ENCODE results near the gene ZNF672. TPM values are rescaled to one million over a fixed set of nuclear protein-coding genes. Genes with fewer than 3 reads are reported as not detected.

The ZNF672 gene
- polyA plus RNA-seq, 1 donor (not counting 4 experiments of a cell fraction or from before 2014, with no cell fraction given) = 12.6 TPM

DNA sequence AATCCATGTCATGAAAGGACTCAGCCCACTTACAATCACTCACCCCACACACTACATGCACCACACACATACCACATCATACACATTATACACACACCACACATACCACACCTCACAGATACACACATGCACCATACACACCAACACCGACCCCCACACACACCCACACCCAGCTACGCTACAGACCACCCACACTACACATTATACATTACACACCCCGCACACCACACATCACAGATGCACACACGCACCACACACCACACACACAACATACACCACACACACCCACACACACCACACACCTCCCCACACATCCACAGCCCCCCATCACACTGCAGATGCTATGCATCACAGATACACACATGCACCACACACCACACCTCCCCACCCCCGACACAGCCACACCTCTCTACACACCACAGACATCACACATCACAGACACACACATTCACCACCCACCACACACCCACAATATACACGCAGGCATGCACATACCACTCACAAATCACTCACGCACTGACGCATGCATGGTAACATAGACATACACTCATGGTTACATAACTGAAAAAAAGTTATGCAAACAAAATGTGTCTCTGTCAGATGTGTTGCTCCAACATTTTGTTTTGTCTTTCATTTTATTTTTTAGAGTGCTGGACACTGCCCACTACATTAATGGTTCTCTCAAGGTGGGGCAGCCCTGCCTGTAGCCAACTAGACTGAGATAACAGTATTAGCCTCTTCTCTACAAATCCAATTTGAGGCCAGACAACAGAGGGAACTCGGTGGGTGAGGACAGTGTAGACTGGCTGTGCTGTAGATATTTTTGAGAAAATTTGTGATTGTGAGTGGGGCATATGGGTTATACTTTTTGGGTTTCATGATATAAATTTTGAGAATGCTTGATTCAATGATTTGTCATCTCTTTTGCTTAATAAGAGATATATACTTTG lies 52.8 kb downstream of the ZNF672 start:
- Histone ChIP-seq H3K9me3 (ENCODE audit: control insufficient read depth, low read depth, low read length) (no peaks in the 10 kb centered on the region), H3K27me3 (ENCODE audit: control insufficient read depth, extremely low read depth, insufficient read depth, low read length) (no peaks in the 10 kb centered on the region)

DNA sequence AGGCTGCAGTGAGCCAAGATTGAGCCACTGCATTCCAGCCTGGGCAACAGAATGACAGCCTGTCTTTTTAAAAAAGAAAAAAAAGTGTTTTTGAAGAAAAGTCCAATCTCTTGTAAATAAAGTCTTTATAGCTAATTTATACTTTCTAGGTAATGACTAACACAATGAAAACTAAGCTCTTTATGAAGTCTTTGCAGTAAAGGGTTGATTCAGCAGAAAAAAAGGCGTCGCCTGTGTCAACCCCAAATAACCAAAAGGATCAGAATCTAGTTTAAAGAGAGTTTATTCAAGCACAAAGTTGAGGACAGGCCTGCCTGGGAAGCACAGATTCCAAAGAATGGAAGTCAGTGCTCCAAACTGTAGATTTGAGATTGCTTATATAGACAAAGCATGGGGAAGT lies 53.7 kb downstream of the ZNF672 start:
- FAIRE-seq = no peak
- Histone ChIP-seq H3K9ac (ENCODE audit: control insufficient read depth, extremely low read depth, insufficient read depth, low read length) (no peak overlapping the region), H2AFZ (ENCODE audit: control insufficient read depth, low read length) (no peak overlapping the region), H3K4me2 (ENCODE audit: control insufficient read depth, extremely low read depth, insufficient read depth, low read depth, low read length) (no peak overlapping the region), H4K20me1 (ENCODE audit: control insufficient read depth, extremely low read depth, insufficient read depth, low read length) (no peaks in the 10 kb centered on the region), H3K4me3 (ENCODE audit: control insufficient read depth in 2 of 3, extremely low read depth in 1 of 3, insufficient read depth in 2 of 3, low read depth in 1 of 3, low read length in 3 of 3) (no peak overlapping the region), H3K9me1 (ENCODE audit: control insufficient read depth, extremely low read depth, insufficient read depth, low read length) (no peaks in the 10 kb centered on the region), H3K9me3 (ENCODE audit: control insufficient read depth, low read depth, low read length) (no peaks in the 10 kb centered on the region), H3K79me2 (ENCODE audit: control insufficient read depth, insufficient read depth, low read length) (no peaks in the 10 kb centered on the region), H3K4me1 (ENCODE audit: control insufficient read depth, extremely low read depth, insufficient read depth, low read length) (no peaks in the 10 kb centered on the region), H3K27ac (ENCODE audit: control insufficient read depth, insufficient read depth, low read length) (no peak overlapping the region), H3K27me3 (ENCODE audit: control insufficient read depth, extremely low read depth, insufficient read depth, low read length) (no peaks in the 10 kb centered on the region), H3K36me3 (ENCODE audit: control insufficient read depth in 2 of 2, extremely low read depth in 1 of 2, insufficient read depth in 2 of 2, low read length in 2 of 2) (no peaks in the 10 kb centered on the region)
- TF ChIP-seq, protein P1, sequence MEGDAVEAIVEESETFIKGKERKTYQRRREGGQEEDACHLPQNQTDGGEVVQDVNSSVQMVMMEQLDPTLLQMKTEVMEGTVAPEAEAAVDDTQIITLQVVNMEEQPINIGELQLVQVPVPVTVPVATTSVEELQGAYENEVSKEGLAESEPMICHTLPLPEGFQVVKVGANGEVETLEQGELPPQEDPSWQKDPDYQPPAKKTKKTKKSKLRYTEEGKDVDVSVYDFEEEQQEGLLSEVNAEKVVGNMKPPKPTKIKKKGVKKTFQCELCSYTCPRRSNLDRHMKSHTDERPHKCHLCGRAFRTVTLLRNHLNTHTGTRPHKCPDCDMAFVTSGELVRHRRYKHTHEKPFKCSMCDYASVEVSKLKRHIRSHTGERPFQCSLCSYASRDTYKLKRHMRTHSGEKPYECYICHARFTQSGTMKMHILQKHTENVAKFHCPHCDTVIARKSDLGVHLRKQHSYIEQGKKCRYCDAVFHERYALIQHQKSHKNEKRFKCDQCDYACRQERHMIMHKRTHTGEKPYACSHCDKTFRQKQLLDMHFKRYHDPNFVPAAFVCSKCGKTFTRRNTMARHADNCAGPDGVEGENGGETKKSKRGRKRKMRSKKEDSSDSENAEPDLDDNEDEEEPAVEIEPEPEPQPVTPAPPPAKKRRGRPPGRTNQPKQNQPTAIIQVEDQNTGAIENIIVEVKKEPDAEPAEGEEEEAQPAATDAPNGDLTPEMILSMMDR (optimal IDR thresholded peaks at IDR 0.05 in 1 of 3, IDR thresholded peaks at IDR 0.05 in 1 of 3, conservative IDR thresholded peaks at IDR 0.05 in 1 of 3; ENCODE audit: extremely low read depth in 1 of 3, insufficient read depth in 2 of 3, low read length in 3 of 3) = no peak
- no peak for TF ChIP-seq EZH2 (IDR thresholded peaks at IDR 0.05; ENCODE audit: low read length)
- no peak for DNase-seq (ENCODE audit: low read depth, low spot score)
- dilution Hi-C loops (cut with MboI; ENCODE audit: extremely low pct_ligation_motif_present, low sequenced_read_pairs) = no loop called here

More for the DNA sequence above, 52.8 kb downstream of the ZNF672 start:
- dilution Hi-C loops (cut with MboI; ENCODE audit: extremely low pct_ligation_motif_present, low sequenced_read_pairs) = no loop called here
- Histone ChIP-seq H3K9ac (ENCODE audit: control insufficient read depth, extremely low read depth, insufficient read depth, low read length) (no peak overlapping the region), H3K27ac (ENCODE audit: control insufficient read depth, insufficient read depth, low read length) (no peak overlapping the region), H3K4me1 (ENCODE audit: control insufficient read depth, extremely low read depth, insufficient read depth, low read length) (no peaks in the 10 kb centered on the region), H3K4me3 (ENCODE audit: control insufficient read depth in 2 of 3, extremely low read depth in 1 of 3, insufficient read depth in 2 of 3, low read depth in 1 of 3, low read length in 3 of 3) (no peak overlapping the region), H3K79me2 (ENCODE audit: control insufficient read depth, insufficient read depth, low read length) (no peaks in the 10 kb centered on the region), H2AFZ (ENCODE audit: control insufficient read depth, low read length) (no peak overlapping the region), H4K20me1 (ENCODE audit: control insufficient read depth, extremely low read depth, insufficient read depth, low read length) (no peaks in the 10 kb centered on the region), H3K4me2 (ENCODE audit: control insufficient read depth, extremely low read depth, insufficient read depth, low read depth, low read length) (no peak overlapping the region), H3K36me3 (ENCODE audit: control insufficient read depth in 2 of 2, extremely low read depth in 1 of 2, insufficient read depth in 2 of 2, low read length in 2 of 2) (no peaks in the 10 kb centered on the region), H3K9me1 (ENCODE audit: control insufficient read depth, extremely low read depth, insufficient read depth, low read length) (no peaks in the 10 kb centered on the region)
- TF ChIP-seq, protein P1 (optimal IDR thresholded peaks at IDR 0.05 in 1 of 3, IDR thresholded peaks at IDR 0.05 in 1 of 3, conservative IDR thresholded peaks at IDR 0.05 in 1 of 3; ENCODE audit: extremely low read depth in 1 of 3, insufficient read depth in 2 of 3, low read length in 3 of 3) = no peak
- no peak for TF ChIP-seq EZH2 (IDR thresholded peaks at IDR 0.05; ENCODE audit: low read length)
- DNase-seq (ENCODE audit: low read depth, low spot score) (no peak), FAIRE-seq (no peak)
